H1 (cell line): ENCODE data around the gene EPSTI1. TPM values are rescaled to one million over a fixed set of nuclear protein-coding genes. Genes with fewer than 3 reads are reported as not detected.

Source experiments
- CTCF ChIA-PET: fragments of 300-600 bp; sonication (Branson Sonifier 250); formaldehyde crosslinking; loops from one replicate; lab custom pipeline; 2021; ENCODE audit not compliant: partially characterized antibody; lab: Charles Lee
- POLR2A ChIA-PET: fragments of 300-600 bp; sonication (Branson Sonifier 250); formaldehyde crosslinking; loops from one replicate; lab custom pipeline; 2021; ENCODE audit warnings: inconsistent platforms; ENCODE audit not compliant: partially characterized antibody; lab: Charles Lee
- DNase-seq, 2 experiments: peaks; one replicate each; pipeline versions ENCODE4 v3.0.0 to v3.0.0-alpha.2; 2010 to 2022; ENCODE audit warnings: low spot score in 2 of 2, low read depth in 1 of 2, mixed read lengths in 1 of 2
- FAIRE-seq: peaks from 2 replicates; lab custom pipeline; 2011; peaks lifted over from hg19 to GRCh38; lab: Jason Lieb, UNC
- H2AFZ ChIP-seq: 2 replicates; pipeline ENCODE4 v1.8.1; 2012; ENCODE audit warnings: low read length, inconsistent platforms
- H2AK5ac ChIP-seq: 2 replicates; pipeline ENCODE4 v1.6.1; 2013; ENCODE audit warnings: low read depth, low read length
- H2BK120ac ChIP-seq: replicated peaks from 2 replicates; pipeline ENCODE3; 2013; ENCODE audit warnings: low read depth, low read length, inconsistent platforms
- H2BK12ac ChIP-seq: 2 replicates; pipeline ENCODE4 v1.6.1; 2013; ENCODE audit warnings: low read depth, low read length
- H2BK15ac ChIP-seq: 2 replicates; pipeline ENCODE4 v1.6.1; 2013; ENCODE audit warnings: low read length
- H2BK20ac ChIP-seq: 2 replicates; pipeline ENCODE4 v1.6.1; 2013; ENCODE audit warnings: low read length
- H2BK5ac ChIP-seq: 2 replicates; pipeline ENCODE4 v1.6.1; 2013; ENCODE audit warnings: low read depth, low read length
- H3K14ac ChIP-seq: 2 replicates; pipeline ENCODE4 v1.6.1; 2013; ENCODE audit warnings: inconsistent platforms; ENCODE audit not compliant: insufficient read length
- H3K18ac ChIP-seq: 2 replicates; pipeline ENCODE4 v1.6.1; 2013; ENCODE audit warnings: low read length; ENCODE audit errors: extremely low read depth
- H3K23ac ChIP-seq: 2 replicates; pipeline ENCODE4 v1.6.1; 2013; ENCODE audit warnings: inconsistent platforms; ENCODE audit not compliant: insufficient read length
- H3K23me2 ChIP-seq: 2 replicates; pipeline ENCODE4 v1.6.1; 2013; ENCODE audit warnings: low read depth, low read length
- H3K27ac ChIP-seq: 2 replicates; pipeline ENCODE4 v1.6.1; 2011; ENCODE audit warnings: low read depth, low read length, inconsistent platforms
- H3K27me3 ChIP-seq, 4 experiments: replicated peaks in 1 of 4; 1 replicate in 1 of 4; 2 replicates in 3 of 4; pipeline versions ENCODE4 v1.6.1 to v1.8.1; 2011 to 2013; ENCODE audit warnings: low read length in 3 of 4, mild to moderate bottlenecking in 3 of 4, inconsistent platforms in 2 of 4, mixed read lengths in 2 of 4, moderate library complexity in 1 of 4; ENCODE audit not compliant: control insufficient read depth in 3 of 4, insufficient read depth in 3 of 4; ENCODE audit errors: extremely low read depth in 1 of 4
- H3K36me3 ChIP-seq, 4 experiments: 2 replicates each; pipeline versions ENCODE4 v1.6.1 to v1.8.1; 2011 to 2013; ENCODE audit warnings: mild to moderate bottlenecking in 4 of 4, low read length in 3 of 4, moderate library complexity in 2 of 4, control low read depth in 1 of 4, inconsistent platforms in 1 of 4; ENCODE audit not compliant: insufficient read depth in 4 of 4, control insufficient read depth in 2 of 4
- H3K4ac ChIP-seq: replicated peaks from 2 replicates; pipeline ENCODE3; 2013; ENCODE audit warnings: low read length, low read depth, mixed read lengths, inconsistent platforms; ENCODE audit not compliant: insufficient read length
- H3K4me1 ChIP-seq, 4 experiments: replicated peaks in 1 of 4; 1 replicate in 1 of 4; 2 replicates in 3 of 4; pipeline versions ENCODE4 v1.6.1 to v1.8.1; 2011 to 2013; ENCODE audit warnings: low read length in 3 of 4, inconsistent platforms in 2 of 4, mixed read lengths in 1 of 4; ENCODE audit not compliant: insufficient read depth in 4 of 4, control insufficient read depth in 3 of 4
- H3K4me2 ChIP-seq, 2 experiments: 2 replicates each; pipeline versions ENCODE4 v1.6.1 to v1.8.1; 2011 to 2013; ENCODE audit warnings: low read depth in 2 of 2, low read length in 2 of 2, control low read depth in 1 of 2, inconsistent platforms in 1 of 2, mild to moderate bottlenecking in 1 of 2; ENCODE audit not compliant: insufficient read depth in 1 of 2
- H3K4me3 ChIP-seq, 4 experiments: fragments of 200-600, 300-600 bp in 1 of 4; sonication (generic), shearing (Covaris generic), sonication (Bioruptor Twin) in 1 of 4; 2 replicates each; pipeline versions ENCODE4 v1.5.1 to v1.8.1; 2011 to 2016; ENCODE audit warnings: low read length in 4 of 4, low read depth in 3 of 4, control low read depth in 2 of 4, inconsistent platforms in 2 of 4, mild to moderate bottlenecking in 2 of 4, mixed read lengths in 1 of 4, moderate library complexity in 1 of 4; ENCODE audit not compliant: insufficient read depth in 2 of 4; ENCODE audit errors: extremely low read depth in 1 of 4
- H3K56ac ChIP-seq: replicated peaks from 2 replicates; pipeline ENCODE3; 2013; ENCODE audit warnings: low read depth, mild to moderate bottlenecking, mixed read lengths, low read length, inconsistent platforms; ENCODE audit not compliant: insufficient read length
- H3K79me1 ChIP-seq: 2 replicates; pipeline ENCODE4 v1.6.1; 2013; ENCODE audit warnings: low read depth, low read length, control low read depth
- H3K79me2 ChIP-seq, 2 experiments: 2 replicates each; pipeline versions ENCODE4 v1.6.1 to v1.8.1; 2012 to 2013; ENCODE audit warnings: low read length in 2 of 2, mild to moderate bottlenecking in 2 of 2, inconsistent platforms in 1 of 2; ENCODE audit not compliant: insufficient read depth in 2 of 2, control insufficient read depth in 1 of 2
- H3K9ac ChIP-seq, 4 experiments: replicated peaks in 1 of 4; 1 replicate in 1 of 4; 2 replicates in 3 of 4; pipeline versions ENCODE4 v1.6.1 to v1.8.1; 2011 to 2013; ENCODE audit warnings: low read depth in 3 of 4, low read length in 3 of 4, control low read depth in 2 of 4, mild to moderate bottlenecking in 2 of 4, moderate library complexity in 2 of 4, inconsistent platforms in 1 of 4; ENCODE audit errors: extremely low read depth in 1 of 4
- H3K9me3 ChIP-seq, 2 experiments: 2 replicates each; pipeline versions ENCODE4 v1.6.1 to v1.8.1; 2012 to 2013; ENCODE audit warnings: mild to moderate bottlenecking in 2 of 2, moderate library complexity in 2 of 2, control low read depth in 1 of 2, inconsistent platforms in 1 of 2, low read depth in 1 of 2, low read length in 1 of 2, mixed read lengths in 1 of 2; ENCODE audit not compliant: insufficient read depth in 2 of 2
- H4K20me1 ChIP-seq, 2 experiments: replicated peaks in 1 of 2; 2 replicates each; pipeline versions ENCODE3 to v1.8.1; 2011 to 2013; ENCODE audit warnings: inconsistent platforms in 2 of 2, low read length in 2 of 2, mild to moderate bottlenecking in 1 of 2; ENCODE audit not compliant: insufficient read depth in 2 of 2, control insufficient read depth in 1 of 2
- H4K5ac ChIP-seq: 2 replicates; pipeline ENCODE4 v1.6.1; 2013; ENCODE audit warnings: low read length, low read depth, mixed read lengths, inconsistent platforms; ENCODE audit not compliant: insufficient read length
- H4K8ac ChIP-seq: 2 replicates; pipeline ENCODE4 v1.8.0; 2013; ENCODE audit warnings: mild to moderate bottlenecking, moderate library complexity, low read length, inconsistent platforms; ENCODE audit not compliant: insufficient read depth; ENCODE audit errors: extremely low read depth
- H4K91ac ChIP-seq: replicated peaks from 2 replicates; pipeline ENCODE3; 2013; ENCODE audit warnings: low read length, mixed read lengths, inconsistent platforms; ENCODE audit not compliant: insufficient read length
- CEBPB ChIP-seq: IDR thresholded peaks from 2 replicates; pipeline ENCODE4 v1.6.1; 2012; ENCODE audit warnings: low read depth, low read length
- RBBP5 ChIP-seq: IDR thresholded peaks from 2 replicates; pipeline ENCODE4 v1.7.1; 2012; ENCODE audit warnings: low read depth, mild to moderate bottlenecking, inconsistent platforms, low read length, moderate library complexity, borderline replicate concordance
- WGBS, 2 experiments: shearing (Covaris generic) in 1 of 2; methylation state at CpG; one replicate each; pipeline versions ENCODE4 v1.1.6 to v1.1.7; 2013 to 2015; ENCODE audit warnings: low lambda C conversion rate in 2 of 2, mixed read lengths in 2 of 2, inconsistent platforms in 1 of 2, low coverage in 1 of 2, missing lambda C conversion rate in 1 of 2; ENCODE audit not compliant: insufficient replicate concordance in 2 of 2, insufficient coverage in 1 of 2, insufficient read length in 1 of 2; ENCODE audit errors: extremely low coverage in 1 of 2, missing lambda C conversion rate in 1 of 2; 5-methylcytosine and 5-hydroxymethylcytosine counted together
- polyA plus RNA-seq, 7 experiments: library from polyadenylated mRNA; depleted of rRNA in 3 of 7; stranded (reverse) in 5 of 7; unstranded in 2 of 7; fragments of >200 nt in 5 of 7; fragments of 200-250 nt in 2 of 7; gene quantifications; 1 replicate in 5 of 7; 2 replicates in 1 of 7; 4 replicates in 1 of 7; pipeline versions ENCODE4 v1.2.1 to v1.2.3, GENCODE V29; 2011 to 2013; ENCODE audit warnings: missing spikeins in 2 of 7, mixed read lengths in 2 of 7
- total RNA-seq: library from RNA; stranded (reverse); fragmentation: NEBNext Ultra II Directional; extraction: Animal tissue kit (Norgen Biotek cat#: 25700); gene quantifications from 2 replicates; pipeline ENCODE4 v1.2.1, GENCODE V29; 2021

EPSTI1 gene
- total and polyA plus RNA-seq, 2 of the 8 experiments (the other 6 are each of a cell fraction or from before 2014, with no cell fraction given) = 0.23 to 0.37 TPM

- no peak overlapping the region for H2BK15ac ChIP-seq
- no peaks in the 10 kb centered on the region for H3K36me3 ChIP-seq
- 96% methylated on average over 4 of the region's 4 CpGs; no CpG with 5 or more reads in 1 of the 2 experiments for WGBS, 2 experiments
- no peak overlapping the region for H4K8ac ChIP-seq
- no peak overlapping the region for H3K14ac ChIP-seq
- no peaks in the 10 kb centered on the region for H3K4me1 ChIP-seq
- H2BK5ac ChIP-seq = no peak overlapping the region
- no peak overlapping the region for H2AK5ac ChIP-seq
- H4K20me1 ChIP-seq = no peaks in the 10 kb centered on the region
- no peak overlapping the region for H3K4ac ChIP-seq
- no peak overlapping the region for H3K18ac ChIP-seq
- no peak overlapping the region for H3K4me2 ChIP-seq
- no peak overlapping the region for H2BK20ac ChIP-seq
- no peak overlapping the region for H3K56ac ChIP-seq
- CTCF ChIA-PET = no interaction called here
- no peak overlapping the region for H2AFZ ChIP-seq
- FAIRE-seq = no peak
- H3K27ac ChIP-seq = no peak overlapping the region
- no peaks in the 10 kb centered on the region for H3K27me3 ChIP-seq
- H3K79me2 ChIP-seq = no peaks in the 10 kb centered on the region
- H2BK12ac ChIP-seq = no peak overlapping the region
- H4K91ac ChIP-seq = no peak overlapping the region
- no peak for DNase-seq
- no peak overlapping the region for H3K9ac ChIP-seq
- no peak overlapping the region for H3K23ac ChIP-seq
- POLR2A ChIA-PET = no interaction called here
- H3K4me3 ChIP-seq = no peak overlapping the region
- H2BK120ac ChIP-seq = no peak overlapping the region
- no peaks in the 10 kb centered on the region for H3K9me3 ChIP-seq
- H3K23me2 ChIP-seq = no peaks in the 10 kb centered on the region
- no peak overlapping the region for H4K5ac ChIP-seq
- H3K79me1 ChIP-seq = no peaks in the 10 kb centered on the region
- no peak for TF ChIP-seq CEBPB
- TF ChIP-seq RBBP5 = no peak
These were observed 84.3 kb downstream of the EPSTI1 start for GRCh38 chr13:42907745-42908144.
